Measurements from ENCODE around the gene TMTC1. TPM values are rescaled to one million over a fixed set of nuclear protein-coding genes. Genes with fewer than 3 reads are reported as not detected.

Gene TMTC1
- total and polyA plus RNA-seq, 2 donors (not counting 1 experiment from before 2014, with no cell fraction given) = not detected

DNA sequence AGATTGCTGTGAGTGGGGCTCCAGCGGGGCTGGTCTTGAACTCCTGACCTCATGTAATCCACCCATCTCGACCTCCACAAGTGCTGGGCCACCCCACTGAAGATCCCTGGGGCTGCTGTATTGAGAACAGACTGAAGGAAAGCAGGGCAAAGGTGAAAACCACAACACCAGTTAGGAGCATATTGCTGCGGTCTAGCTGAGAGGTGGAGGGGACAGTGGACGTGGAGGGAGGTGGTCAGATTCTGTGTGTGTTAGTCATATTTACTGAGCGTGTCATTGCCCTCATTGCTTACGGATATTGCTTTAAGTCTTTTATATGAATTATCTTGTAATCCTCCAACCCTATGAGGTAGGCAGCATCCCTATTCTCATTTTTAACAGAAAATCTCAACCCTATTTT lies 217.3 kb downstream of the TMTC1 start:
- DNase-seq (no peak), ATAC-seq (ENCODE audit: low read depth) (no peak)
- H4K20me1 ChIP-seq (ENCODE audit: control insufficient read depth, insufficient read depth, low read length, poor library complexity, severe bottlenecking) = no peaks in the 10 kb centered on the region
- H3K4me1 ChIP-seq (ENCODE audit: control insufficient read depth in 2 of 2, insufficient read depth in 2 of 2, low read length in 2 of 2) = no peaks in the 10 kb centered on the region
- Mint-ChIP-seq H3K4me1 (peaks cover 2% of the 10 kb centered on the region), H3K9me3 (ENCODE audit: insufficient read depth) (no peaks in the 10 kb centered on the region), H3K27ac (no peak overlapping the region), H3K27me3 (peaks cover 22% of the 10 kb centered on the region), H3K4me3 (no peak overlapping the region)
- no peak overlapping the region for H3K9ac ChIP-seq (ENCODE audit: low read length)
- no peaks in the 10 kb centered on the region for H3K36me3 ChIP-seq (replicated peaks in 1 of 2; ENCODE audit: control extremely low read depth in 1 of 2, control insufficient read depth in 1 of 2, extremely low read depth in 1 of 2, insufficient read depth in 2 of 2, low read length in 1 of 2)
- ChIA-PET CTCF (no interaction called here), POLR2A (no interaction called here)
- no peak overlapping the region for H2AFZ ChIP-seq (ENCODE audit: insufficient read depth, low read depth, low read length, poor library complexity, severe bottlenecking)
- no peak overlapping the region for H3K4me3 ChIP-seq (ENCODE audit: control extremely low read depth in 1 of 5, extremely low read depth in 1 of 5, insufficient read depth in 1 of 5, low read depth in 2 of 5, low read length in 4 of 5)
- H3K4me2 ChIP-seq (replicated peaks; ENCODE audit: low read depth, low read length, poor library complexity, severe bottlenecking) = no peak overlapping the region
- H3K9me3 ChIP-seq (ENCODE audit: control extremely low read depth in 1 of 3, control insufficient read depth in 2 of 3, insufficient read depth in 1 of 3, low read length in 2 of 3) = no peaks in the 10 kb centered on the region
- TF ChIP-seq, protein P1, sequence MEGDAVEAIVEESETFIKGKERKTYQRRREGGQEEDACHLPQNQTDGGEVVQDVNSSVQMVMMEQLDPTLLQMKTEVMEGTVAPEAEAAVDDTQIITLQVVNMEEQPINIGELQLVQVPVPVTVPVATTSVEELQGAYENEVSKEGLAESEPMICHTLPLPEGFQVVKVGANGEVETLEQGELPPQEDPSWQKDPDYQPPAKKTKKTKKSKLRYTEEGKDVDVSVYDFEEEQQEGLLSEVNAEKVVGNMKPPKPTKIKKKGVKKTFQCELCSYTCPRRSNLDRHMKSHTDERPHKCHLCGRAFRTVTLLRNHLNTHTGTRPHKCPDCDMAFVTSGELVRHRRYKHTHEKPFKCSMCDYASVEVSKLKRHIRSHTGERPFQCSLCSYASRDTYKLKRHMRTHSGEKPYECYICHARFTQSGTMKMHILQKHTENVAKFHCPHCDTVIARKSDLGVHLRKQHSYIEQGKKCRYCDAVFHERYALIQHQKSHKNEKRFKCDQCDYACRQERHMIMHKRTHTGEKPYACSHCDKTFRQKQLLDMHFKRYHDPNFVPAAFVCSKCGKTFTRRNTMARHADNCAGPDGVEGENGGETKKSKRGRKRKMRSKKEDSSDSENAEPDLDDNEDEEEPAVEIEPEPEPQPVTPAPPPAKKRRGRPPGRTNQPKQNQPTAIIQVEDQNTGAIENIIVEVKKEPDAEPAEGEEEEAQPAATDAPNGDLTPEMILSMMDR (IDR thresholded peaks at IDR 0.05) = no peak
- TF ChIP-seq EZH2 (IDR thresholded peaks at IDR 0.05; ENCODE audit: borderline replicate concordance, insufficient read depth, low read depth, low read length, poor library complexity, severe bottlenecking) = no peak
- intact Hi-C loops (cut with micrococcal nuclease) = no loop called here
- H3K27me3 ChIP-seq (replicated peaks in 1 of 4; ENCODE audit: control extremely low read depth in 1 of 4, control insufficient read depth in 3 of 4, insufficient read depth in 4 of 4, low read length in 3 of 4) = no peaks in the 10 kb centered on the region
- 100% methylated on average over 2 of the region's 6 CpGs for WGBS (ENCODE audit: insufficient coverage)
- no peak overlapping the region for H3K27ac ChIP-seq (ENCODE audit: low read length in 2 of 2)
- H3K79me2 ChIP-seq (ENCODE audit: control insufficient read depth, insufficient read depth, low read length) = no peaks in the 10 kb centered on the region

DNA sequence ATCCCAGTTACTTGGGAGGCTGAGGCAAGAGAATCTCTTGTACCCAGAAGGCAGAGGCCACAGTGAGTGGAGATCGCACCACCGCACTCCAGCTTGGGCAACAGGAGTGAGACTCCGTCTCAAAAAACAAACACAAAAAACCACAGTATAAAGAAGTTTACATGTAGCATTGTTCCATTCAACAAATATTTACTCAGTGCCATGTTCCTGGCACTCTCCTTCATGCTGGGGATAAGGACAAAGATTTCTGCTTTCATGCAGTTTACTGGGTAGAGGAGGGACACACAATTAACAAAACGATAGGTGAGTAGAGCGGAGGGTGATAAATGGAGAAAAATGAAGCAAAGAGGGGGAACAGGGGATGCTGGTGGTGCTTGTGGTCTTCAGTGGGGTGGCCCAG lies 218.0 kb downstream of the TMTC1 start:
- Histone ChIP-seq H3K4me2 (replicated peaks; ENCODE audit: low read depth, low read length, poor library complexity, severe bottlenecking) (no peak overlapping the region), H3K27me3 (replicated peaks in 1 of 4; ENCODE audit: control extremely low read depth in 1 of 4, control insufficient read depth in 3 of 4, insufficient read depth in 4 of 4, low read length in 3 of 4) (no peaks in the 10 kb centered on the region), H3K4me3 (ENCODE audit: control extremely low read depth in 1 of 5, extremely low read depth in 1 of 5, insufficient read depth in 1 of 5, low read depth in 2 of 5, low read length in 4 of 5) (no peak overlapping the region), H3K27ac (ENCODE audit: low read length in 2 of 2) (no peak overlapping the region), H3K9ac (ENCODE audit: low read length) (no peak overlapping the region), H3K9me3 (ENCODE audit: control extremely low read depth in 1 of 3, control insufficient read depth in 2 of 3, insufficient read depth in 1 of 3, low read length in 2 of 3) (no peaks in the 10 kb centered on the region), H2AFZ (ENCODE audit: insufficient read depth, low read depth, low read length, poor library complexity, severe bottlenecking) (no peak overlapping the region), H3K79me2 (ENCODE audit: control insufficient read depth, insufficient read depth, low read length) (no peaks in the 10 kb centered on the region), H3K4me1 (ENCODE audit: control insufficient read depth in 2 of 2, insufficient read depth in 2 of 2, low read length in 2 of 2) (no peaks in the 10 kb centered on the region), H3K36me3 (replicated peaks in 1 of 2; ENCODE audit: control extremely low read depth in 1 of 2, control insufficient read depth in 1 of 2, extremely low read depth in 1 of 2, insufficient read depth in 2 of 2, low read length in 1 of 2) (no peaks in the 10 kb centered on the region), H4K20me1 (ENCODE audit: control insufficient read depth, insufficient read depth, low read length, poor library complexity, severe bottlenecking) (no peaks in the 10 kb centered on the region)
- TF ChIP-seq EZH2 (IDR thresholded peaks at IDR 0.05; ENCODE audit: borderline replicate concordance, insufficient read depth, low read depth, low read length, poor library complexity, severe bottlenecking) = no peak
- TF ChIP-seq, protein P1 (IDR thresholded peaks at IDR 0.05) = no peak
- intact Hi-C loops (cut with micrococcal nuclease) = no loop called here
- no peak overlapping the region for H3K4me3 Mint-ChIP-seq
- 96% methylated on average over 2 of the region's 5 CpGs for WGBS (ENCODE audit: insufficient coverage)
- peaks cover 22% of the 10 kb centered on the region for H3K27me3 Mint-ChIP-seq
- no peak for DNase-seq
- no peak for ATAC-seq (ENCODE audit: low read depth)
- H3K4me1 Mint-ChIP-seq = peaks cover 2% of the 10 kb centered on the region
- no peaks in the 10 kb centered on the region for H3K9me3 Mint-ChIP-seq (ENCODE audit: insufficient read depth)
- POLR2A ChIA-PET = no interaction called here
- no peak overlapping the region for H3K27ac Mint-ChIP-seq
- CTCF ChIA-PET = no interaction called here

All from B cell (primary cell).